ENCODE data around the gene CORO2A.
"Not testable (repeated sequence)": the region's sequence is repeated elsewhere in the genome, so short reads cannot be mapped to it uniquely, and the experiment has no call there.

The CORO2A gene

GRCh38 chr9:98124637-98125426 lies 67.6 kb downstream of the CORO2A start:
- TF ChIP-seq, protein P1, sequence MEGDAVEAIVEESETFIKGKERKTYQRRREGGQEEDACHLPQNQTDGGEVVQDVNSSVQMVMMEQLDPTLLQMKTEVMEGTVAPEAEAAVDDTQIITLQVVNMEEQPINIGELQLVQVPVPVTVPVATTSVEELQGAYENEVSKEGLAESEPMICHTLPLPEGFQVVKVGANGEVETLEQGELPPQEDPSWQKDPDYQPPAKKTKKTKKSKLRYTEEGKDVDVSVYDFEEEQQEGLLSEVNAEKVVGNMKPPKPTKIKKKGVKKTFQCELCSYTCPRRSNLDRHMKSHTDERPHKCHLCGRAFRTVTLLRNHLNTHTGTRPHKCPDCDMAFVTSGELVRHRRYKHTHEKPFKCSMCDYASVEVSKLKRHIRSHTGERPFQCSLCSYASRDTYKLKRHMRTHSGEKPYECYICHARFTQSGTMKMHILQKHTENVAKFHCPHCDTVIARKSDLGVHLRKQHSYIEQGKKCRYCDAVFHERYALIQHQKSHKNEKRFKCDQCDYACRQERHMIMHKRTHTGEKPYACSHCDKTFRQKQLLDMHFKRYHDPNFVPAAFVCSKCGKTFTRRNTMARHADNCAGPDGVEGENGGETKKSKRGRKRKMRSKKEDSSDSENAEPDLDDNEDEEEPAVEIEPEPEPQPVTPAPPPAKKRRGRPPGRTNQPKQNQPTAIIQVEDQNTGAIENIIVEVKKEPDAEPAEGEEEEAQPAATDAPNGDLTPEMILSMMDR (IDR thresholded peaks at IDR 0.05; ENCODE audit: insufficient read depth, low read depth, low read length, missing control alignments): no peak
- DNase-seq (ENCODE audit: low read depth): no peak
- H3K4me3 ChIP-seq (ENCODE audit: low read length): no peak overlapping the region

GRCh38 chr9:98124091-98124490 lies 68.3 kb downstream of the CORO2A start:
- H3K4me3 ChIP-seq (ENCODE audit: low read length); DNase-seq (ENCODE audit: low read depth): not testable (repeated sequence)

DNA sequence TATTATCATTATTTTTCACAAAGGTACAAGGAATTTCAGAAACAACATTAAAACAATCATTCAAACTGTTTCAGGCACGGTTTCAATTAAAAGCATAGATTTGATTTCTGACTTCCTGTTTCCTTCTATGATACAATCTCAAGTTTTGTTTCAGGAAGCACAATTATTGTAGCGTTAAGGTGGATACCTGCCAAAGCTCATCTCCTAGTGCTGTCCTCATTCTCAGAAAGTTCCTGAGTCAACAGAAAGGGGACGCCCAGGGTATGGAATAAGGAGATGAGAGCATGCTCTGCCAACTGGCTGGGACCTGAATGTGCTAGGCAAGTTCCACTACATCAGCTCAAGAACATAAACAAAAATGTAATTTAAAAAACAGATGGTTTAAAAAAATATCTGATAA lies 71.4 kb downstream of the CORO2A start:
- TF ChIP-seq, protein P1 (IDR thresholded peaks at IDR 0.05; ENCODE audit: insufficient read depth, low read depth, low read length, missing control alignments): peak; percentile 50
- no peak overlapping the region for H3K4me3 ChIP-seq (ENCODE audit: low read length)
- DNase-seq (ENCODE audit: low read depth): peak; percentile 73

DNA sequence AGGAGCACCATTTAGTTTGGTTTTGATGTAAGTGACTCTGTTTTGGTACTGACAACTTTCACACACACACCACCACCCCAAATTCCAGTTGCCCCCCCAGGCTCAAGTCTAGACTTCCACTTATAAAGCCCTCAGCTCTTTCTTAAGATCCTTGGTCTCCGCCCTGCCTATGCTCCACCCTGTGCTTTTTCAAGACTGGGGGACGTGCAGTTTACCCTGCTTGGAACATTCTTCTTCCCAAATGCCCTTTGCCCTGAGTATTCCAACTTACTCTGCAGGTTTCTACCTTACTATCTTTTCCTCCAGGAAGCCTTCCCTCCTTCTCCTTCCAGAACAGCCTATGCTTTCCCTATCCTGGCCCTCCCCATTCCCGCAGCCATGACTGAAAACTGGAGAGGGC lies 72.0 kb downstream of the CORO2A start:
- no peak overlapping the region for H3K4me3 ChIP-seq (ENCODE audit: low read length)
- no peak for DNase-seq (ENCODE audit: low read depth)

GRCh38 chr9:98118640-98119601 lies 73.5 kb downstream of the CORO2A start, which contains the start of gene TRIM14:
Gene TRIM14 (minus strand): TSS chr9:98119222. CDS start chr9:98119188, 34 bp downstream.
- H3K4me3 ChIP-seq (ENCODE audit: low read length): peak within 1 kb of the TSS; percentile 71
- peak; percentile 58 for DNase-seq (ENCODE audit: low read depth)
- TF ChIP-seq, protein P1 (IDR thresholded peaks at IDR 0.05; ENCODE audit: insufficient read depth, low read depth, low read length, missing control alignments): no peak

More for the DNA sequence above, 72.0 kb downstream of the CORO2A start:
- TF ChIP-seq, protein P1 (IDR thresholded peaks at IDR 0.05; ENCODE audit: insufficient read depth, low read depth, low read length, missing control alignments): no peak

GRCh38 chr9:98117984-98118639 lies 74.3 kb downstream of the CORO2A start:
- H3K4me3 ChIP-seq (ENCODE audit: low read length): peak overlapping the region; percentile 71
- peak; percentile 40 for DNase-seq (ENCODE audit: low read depth)
- TF ChIP-seq, protein P1 (IDR thresholded peaks at IDR 0.05; ENCODE audit: insufficient read depth, low read depth, low read length, missing control alignments): peak; percentile 38

- not testable (repeated sequence) for DNase-seq (ENCODE audit: low read depth); H3K4me3 ChIP-seq (ENCODE audit: low read length)
Observed at GRCh38 chr9:98117097-98117496, 75.3 kb downstream of the CORO2A start.
